NT2/D1 (cell line): Measurements from ENCODE around the gene MYB.

Source experiments
- DNase-seq: peaks from one replicate; pipeline ENCODE4 v3.0.0-alpha.2; 2011; ENCODE audit warnings: low read depth, low spot score
- H3K27me3 ChIP-seq: 2 replicates; pipeline ENCODE4 v1.6.0; 2011; ENCODE audit warnings: mild to moderate bottlenecking; ENCODE audit not compliant: insufficient read length, insufficient read depth
- H3K36me3 ChIP-seq: 2 replicates; pipeline ENCODE4 v1.6.1; 2011; ENCODE audit warnings: mild to moderate bottlenecking, low read length, mixed read lengths; ENCODE audit not compliant: insufficient read depth, insufficient read length
- H3K4me1 ChIP-seq: 2 replicates; pipeline ENCODE4 v1.5.1; 2011; ENCODE audit not compliant: insufficient read depth, insufficient read length
- H3K4me3 ChIP-seq: 2 replicates; pipeline ENCODE4 v1.5.1; 2011; ENCODE audit warnings: low read depth; ENCODE audit not compliant: insufficient read length
- H3K9ac ChIP-seq: 2 replicates; pipeline ENCODE4 v1.6.0; 2011; ENCODE audit warnings: low read depth; ENCODE audit not compliant: insufficient read length
- H3K9me3 ChIP-seq: 2 replicates; pipeline ENCODE4 v1.5.1; 2011; ENCODE audit warnings: mild to moderate bottlenecking, low read length; ENCODE audit not compliant: insufficient read depth
- SUZ12 ChIP-seq: IDR thresholded peaks from 2 replicates; pipeline ENCODE4 v1.6.1; 2011; ENCODE audit not compliant: insufficient read length, insufficient read depth; ENCODE audit errors: extremely low read depth
- YY1 ChIP-seq: IDR thresholded peaks from 2 replicates; pipeline ENCODE4 v1.6.1; 2011; ENCODE audit not compliant: insufficient read length, insufficient read depth
- ZNF274 ChIP-seq: IDR thresholded peaks from 2 replicates; pipeline ENCODE4 v1.6.1; 2011; ENCODE audit warnings: mild to moderate bottlenecking, low read depth, low read length

The MYB gene

DNA sequence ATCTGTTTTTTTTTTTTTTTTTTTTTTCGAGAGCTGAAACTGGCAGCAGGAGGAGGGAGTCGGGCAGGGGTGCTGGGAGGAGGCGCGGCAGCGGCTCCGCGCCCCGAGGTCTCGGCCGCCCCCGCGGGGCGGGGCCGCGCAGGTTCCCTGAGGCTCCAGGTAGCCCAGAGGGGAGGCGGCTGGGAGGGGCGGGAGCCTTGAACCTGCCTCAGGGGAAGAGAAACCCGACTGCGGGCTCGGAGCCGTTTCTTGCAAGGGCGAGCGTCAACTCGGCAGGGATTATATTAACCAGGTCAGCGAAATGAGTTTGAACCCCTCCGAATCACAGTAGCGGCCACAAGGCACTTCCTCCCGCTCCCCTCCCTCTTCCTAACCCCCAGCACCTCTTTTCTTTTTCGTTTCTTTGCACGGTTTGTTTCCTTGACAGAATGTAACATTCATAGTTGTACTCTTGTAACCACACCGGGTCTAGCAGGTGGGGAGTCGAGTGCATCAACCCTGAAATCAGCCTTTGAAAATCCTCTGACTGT is 2.0 kb downstream of the MYB start:
- peak overlapping the region; percentile 54 for H3K4me3 ChIP-seq
- H3K27me3 ChIP-seq: peaks cover 45% of the 10 kb centered on the region
- no peak for DNase-seq
- no peaks in the 10 kb centered on the region for H3K9me3 ChIP-seq
- H3K9ac ChIP-seq: peak overlapping the region; percentile 79
- TF ChIP-seq SUZ12: no peak
- no peak for TF ChIP-seq YY1
- TF ChIP-seq ZNF274: no peak
- no peaks in the 10 kb centered on the region for H3K4me1 ChIP-seq
- no peaks in the 10 kb centered on the region for H3K36me3 ChIP-seq

DNA sequence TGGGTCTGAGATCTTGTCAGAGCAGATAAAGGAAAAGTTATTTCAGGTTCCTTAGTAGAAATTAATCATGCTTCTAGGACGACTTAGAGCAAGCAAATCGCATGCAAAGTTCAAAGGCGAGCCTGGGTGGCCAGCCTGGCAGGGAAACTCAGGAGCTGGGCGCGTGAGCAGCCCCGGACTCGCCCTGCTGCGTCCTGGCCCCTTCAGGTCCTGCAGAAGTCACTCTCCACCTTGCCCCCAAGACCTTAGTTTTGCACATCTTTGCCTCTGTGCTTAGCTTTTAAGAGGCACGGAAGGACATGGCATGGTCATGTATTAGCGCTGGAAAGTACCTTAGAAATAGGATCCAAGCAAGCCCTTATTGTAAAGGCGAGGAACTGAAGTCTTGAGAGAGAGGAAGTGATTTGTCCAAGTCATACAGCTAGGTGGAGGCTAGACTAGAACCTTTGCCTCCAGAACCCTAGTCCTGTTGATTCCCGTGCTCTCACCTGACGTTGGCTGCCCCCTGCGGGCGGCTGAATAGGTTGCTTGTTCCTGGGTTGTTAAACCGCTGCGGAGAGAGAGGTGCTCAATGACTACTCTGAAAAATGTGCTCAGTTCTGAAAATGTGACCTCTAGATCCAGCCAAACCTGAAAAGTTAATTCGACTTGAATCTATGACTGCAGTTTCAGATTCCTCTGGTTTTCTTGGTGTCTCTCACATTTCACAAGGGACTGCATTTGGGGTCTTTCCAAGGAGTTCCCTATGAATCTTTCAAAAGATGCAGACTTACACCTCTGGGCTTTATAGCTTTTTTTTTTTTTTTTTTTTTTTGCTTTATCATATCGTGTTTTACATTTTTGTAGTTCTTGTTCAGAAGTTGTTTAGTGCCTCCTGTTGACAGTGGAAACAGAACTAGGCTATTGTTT is 2.7 kb downstream of the MYB start:
- Histone ChIP-seq H3K4me1 (no peaks in the 10 kb centered on the region), H3K9ac (peak overlapping the region; percentile 79), H3K9me3 (no peaks in the 10 kb centered on the region), H3K4me3 (peak overlapping the region; percentile 54), H3K36me3 (no peaks in the 10 kb centered on the region), H3K27me3 (peaks cover 40% of the 10 kb centered on the region)
- TF ChIP-seq YY1: no peak
- no peak for TF ChIP-seq SUZ12
- no peak for TF ChIP-seq ZNF274
- peak; percentile 57 for DNase-seq

DNA sequence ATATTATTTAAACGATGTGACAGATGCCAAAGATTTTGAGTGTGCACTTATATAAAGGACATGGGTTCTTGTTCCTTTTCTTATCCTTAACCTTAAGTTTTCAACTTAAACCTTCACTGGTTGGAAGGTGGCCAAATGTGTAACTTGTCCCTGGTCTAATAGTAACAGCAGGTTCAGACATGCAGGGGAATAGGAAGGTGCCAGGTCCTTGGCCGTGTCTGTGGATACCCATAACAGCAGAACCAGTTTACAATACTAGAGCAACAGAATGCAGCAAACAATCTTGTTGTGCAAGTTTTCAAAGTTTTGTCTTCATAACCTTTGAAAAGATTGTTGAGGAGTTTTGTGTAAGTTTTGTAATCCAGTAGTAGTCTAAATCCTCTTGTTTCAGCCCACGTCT is 4.4 kb downstream of the MYB start:
- no peak for DNase-seq
- Histone ChIP-seq H3K9ac (no peak overlapping the region), H3K4me3 (no peak overlapping the region), H3K36me3 (no peaks in the 10 kb centered on the region), H3K9me3 (no peaks in the 10 kb centered on the region), H3K27me3 (peaks cover 27% of the 10 kb centered on the region), H3K4me1 (no peaks in the 10 kb centered on the region)
- TF ChIP-seq SUZ12: no peak
- no peak for TF ChIP-seq YY1
- TF ChIP-seq ZNF274: no peak

DNA sequence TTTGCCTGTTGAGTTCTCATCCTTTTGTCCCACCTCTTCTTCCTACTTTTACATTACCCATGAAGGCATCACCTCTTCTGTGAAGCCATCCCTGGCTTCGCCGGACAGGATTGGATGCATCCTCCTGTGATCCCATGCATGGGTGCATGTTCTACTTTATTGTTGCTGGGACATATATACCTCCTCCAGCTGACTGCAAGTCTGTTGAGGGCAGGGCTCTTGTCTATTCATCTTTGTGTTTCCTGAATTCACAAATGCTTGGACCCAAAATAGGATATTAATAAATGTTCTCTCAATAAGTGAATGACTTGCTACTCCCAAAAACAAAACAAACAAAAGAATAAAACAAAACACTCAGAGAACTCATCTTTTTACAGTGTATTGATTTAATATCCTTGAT is 5.1 kb downstream of the MYB start:
- TF ChIP-seq SUZ12 (no peak), ZNF274 (no peak)
- Histone ChIP-seq H3K36me3 (no peaks in the 10 kb centered on the region), H3K9me3 (no peaks in the 10 kb centered on the region), H3K4me1 (no peaks in the 10 kb centered on the region), H3K27me3 (peaks cover 27% of the 10 kb centered on the region), H3K4me3 (no peak overlapping the region), H3K9ac (no peak overlapping the region)
- no peak for DNase-seq

DNA sequence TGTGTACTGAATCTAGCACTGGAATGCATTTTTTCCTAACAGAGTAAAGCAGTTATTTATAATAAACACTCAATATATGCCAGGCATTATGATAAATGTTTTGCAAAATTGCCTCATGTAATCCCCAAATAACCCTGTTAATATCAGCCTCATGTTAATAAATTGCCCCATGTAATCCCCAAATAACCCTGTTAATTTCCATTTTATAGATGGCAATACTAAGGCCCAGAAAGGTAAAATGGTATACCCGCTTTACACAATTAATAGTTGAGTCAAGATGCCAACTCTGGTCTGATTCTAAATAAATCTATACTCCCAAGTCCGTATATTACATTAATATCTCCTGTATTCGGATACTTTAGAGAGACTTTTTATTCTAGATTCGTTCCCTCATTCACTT is 6.3 kb downstream of the MYB start:
- no peak for TF ChIP-seq SUZ12
- no peak for TF ChIP-seq ZNF274
- no peak for TF ChIP-seq YY1
- H3K4me1 ChIP-seq: no peaks in the 10 kb centered on the region
- peaks cover 17% of the 10 kb centered on the region for H3K27me3 ChIP-seq
- no peak overlapping the region for H3K9ac ChIP-seq
- DNase-seq: no peak
- H3K36me3 ChIP-seq: no peaks in the 10 kb centered on the region
- no peak overlapping the region for H3K4me3 ChIP-seq
- no peaks in the 10 kb centered on the region for H3K9me3 ChIP-seq

DNA sequence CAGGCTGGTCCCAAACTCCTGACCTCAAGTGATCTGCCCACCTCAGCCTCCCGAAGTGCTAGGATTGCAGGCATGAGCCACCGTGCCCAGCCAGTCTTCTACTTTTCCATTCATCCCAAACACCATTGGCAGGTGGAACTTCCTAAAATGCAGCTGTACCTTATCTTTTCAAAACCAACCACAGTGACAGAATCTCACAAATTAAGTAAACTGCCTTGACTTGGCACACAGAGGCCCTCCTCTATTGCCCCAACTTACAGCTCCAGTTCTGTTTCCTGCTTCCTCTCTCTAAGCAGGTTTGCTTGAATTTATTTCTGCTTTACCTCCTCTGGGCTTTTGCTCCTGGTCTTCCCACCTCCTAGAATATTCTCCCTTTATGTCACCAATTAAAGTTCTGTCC is 7.6 kb downstream of the MYB start:
- no peaks in the 10 kb centered on the region for H3K9me3 ChIP-seq
- TF ChIP-seq SUZ12 (no peak), YY1 (no peak), ZNF274 (no peak)
- H3K9ac ChIP-seq: no peak overlapping the region
- no peaks in the 10 kb centered on the region for H3K4me1 ChIP-seq
- DNase-seq: no peak
- H3K4me3 ChIP-seq: no peak overlapping the region
- H3K27me3 ChIP-seq: peaks cover 4% of the 10 kb centered on the region
- no peaks in the 10 kb centered on the region for H3K36me3 ChIP-seq

DNA sequence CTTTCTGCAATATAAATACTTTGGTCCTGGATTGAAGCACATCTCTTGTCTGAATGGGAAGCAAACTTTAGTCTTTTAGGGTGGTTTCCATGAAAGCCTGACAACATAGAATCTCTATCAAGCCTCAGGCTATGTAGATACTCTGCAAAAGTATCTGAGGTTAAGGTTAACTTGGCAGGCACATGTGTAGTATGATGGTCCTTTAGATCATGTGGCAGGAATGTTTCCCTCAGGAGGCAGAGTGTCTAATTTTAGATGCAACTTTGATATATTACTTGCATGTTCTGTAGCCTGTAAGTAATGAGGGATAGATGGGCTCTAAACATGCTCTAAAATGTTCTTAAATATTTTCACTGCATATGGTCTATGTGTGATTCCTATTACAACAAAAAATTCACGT is 8.2 kb downstream of the MYB start:
- H3K9ac ChIP-seq: no peak overlapping the region
- no peak for DNase-seq
- no peaks in the 10 kb centered on the region for H3K27me3 ChIP-seq
- H3K4me3 ChIP-seq: no peak overlapping the region
- H3K9me3 ChIP-seq: no peaks in the 10 kb centered on the region
- no peaks in the 10 kb centered on the region for H3K4me1 ChIP-seq
- TF ChIP-seq YY1: no peak
- TF ChIP-seq ZNF274: no peak
- TF ChIP-seq SUZ12: no peak
- H3K36me3 ChIP-seq: no peaks in the 10 kb centered on the region
